Stimulated activated CD8-positive, alpha-beta memory T cell treated with anti-CD3 and anti-CD28 coated beads, Interleukin-7, amount 100 ng/mL, for 1 hour (primary cell): Measurements from ENCODE around the gene XRN2.
"Not testable (repeated sequence)": the region's sequence is repeated elsewhere in the genome, so short reads cannot be mapped to it uniquely, and the experiment has no call there.

Source experiments
- DNase-seq, 2 donors: peaks; one replicate each; pipeline ENCODE4 v3.0.0-alpha.2; 2020; ENCODE audit warnings: low read depth in 2 of 2

The XRN2 gene

DNA sequence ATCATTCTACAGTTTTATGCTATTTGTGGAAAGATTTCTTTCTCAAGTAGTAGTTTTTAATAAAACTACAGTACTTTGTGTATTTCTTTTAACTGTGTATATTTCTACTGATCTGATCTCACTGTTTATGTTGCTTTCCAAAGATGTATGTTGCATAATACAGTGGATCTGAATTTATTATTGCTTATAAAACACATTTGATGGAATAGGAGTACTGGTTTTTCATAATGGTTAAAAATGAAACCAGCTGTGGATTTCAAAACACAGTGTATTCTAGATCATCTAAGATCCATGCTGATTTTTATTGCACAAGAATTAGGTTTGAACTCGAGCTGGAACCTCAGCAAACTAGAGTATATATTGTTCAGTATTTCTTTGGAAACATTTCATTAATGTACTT lies 86.2 kb downstream of the XRN2 start:
- no peak for DNase-seq

DNA sequence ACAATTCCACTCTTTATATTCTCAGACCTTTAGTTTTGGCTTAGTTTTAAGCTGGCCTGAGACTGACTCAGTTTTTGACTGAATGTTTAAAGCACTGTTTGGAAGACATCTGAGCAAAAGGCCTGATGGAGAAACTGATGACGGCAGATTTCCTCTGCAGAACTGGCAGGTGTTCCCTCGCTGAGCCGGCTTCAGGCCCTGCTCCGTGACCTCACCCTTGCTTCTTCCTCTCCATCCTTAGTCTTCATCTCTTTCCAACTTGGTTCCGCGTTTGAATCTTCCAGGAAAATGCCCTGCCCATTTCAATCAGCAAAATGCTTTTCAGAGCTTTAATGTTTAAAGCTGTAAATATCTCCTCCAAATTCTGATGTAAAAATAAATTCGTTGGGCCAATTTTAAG lies 87.6 kb downstream of the XRN2 start:
- no peak for DNase-seq

DNA sequence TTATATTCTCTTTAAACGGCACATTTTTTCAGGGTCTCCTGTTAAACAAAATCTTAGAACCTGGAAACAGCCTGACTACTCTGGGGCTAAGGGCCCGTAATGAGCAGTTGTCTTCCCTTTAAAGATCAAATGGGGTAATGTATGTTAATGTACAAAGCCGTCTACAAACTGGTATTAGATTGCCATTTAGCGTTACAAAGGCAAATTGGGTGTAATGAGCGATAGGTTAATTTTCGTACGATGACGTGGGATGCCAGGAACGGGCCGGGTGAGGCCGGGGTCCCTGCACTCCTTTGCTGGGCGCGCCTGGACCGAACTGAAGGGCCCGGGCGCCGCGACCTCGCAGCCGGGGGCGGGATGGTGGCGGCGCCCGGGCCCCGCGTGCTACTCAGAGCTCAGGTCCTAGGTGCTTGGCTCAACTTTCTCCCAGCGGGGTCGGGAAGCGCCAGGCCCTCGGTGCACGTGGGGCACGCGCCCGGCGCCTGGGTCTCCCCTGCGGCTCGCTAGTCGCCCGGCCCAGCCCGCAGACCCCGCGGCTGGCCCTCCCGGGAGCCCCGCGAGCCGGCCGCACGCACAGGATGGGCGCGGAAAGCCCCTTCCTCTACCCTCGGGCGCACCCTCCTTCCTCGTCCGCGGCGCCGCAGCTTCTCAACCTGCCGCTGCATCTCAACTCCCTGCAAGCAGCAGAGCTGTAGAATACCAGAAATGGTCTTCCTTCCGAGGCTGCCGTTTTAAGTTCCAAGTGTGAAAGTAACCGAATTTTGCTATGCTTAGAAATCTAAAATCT lies 88.2 kb downstream of the XRN2 start:
- DNase-seq = no peak

DNA sequence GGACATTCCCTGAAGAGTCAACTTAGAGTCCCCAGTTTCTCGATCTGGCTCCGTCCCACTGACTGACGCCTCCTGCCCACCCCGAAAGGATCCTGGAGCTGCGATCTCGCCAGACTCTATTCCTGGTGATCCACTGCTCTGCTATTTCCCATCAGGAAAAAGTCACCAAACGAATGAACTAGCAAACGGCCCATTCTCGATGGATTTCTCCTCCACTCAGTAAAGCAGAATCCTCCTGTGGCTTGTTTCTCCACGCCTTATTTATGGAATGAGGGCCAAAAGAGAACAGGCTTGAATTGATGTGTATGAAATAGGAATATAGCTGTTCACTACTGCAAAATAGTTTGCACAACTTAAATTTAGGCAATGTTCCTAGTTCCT lies 88.8 kb downstream of the XRN2 start:
- DNase-seq = no peak

DNA sequence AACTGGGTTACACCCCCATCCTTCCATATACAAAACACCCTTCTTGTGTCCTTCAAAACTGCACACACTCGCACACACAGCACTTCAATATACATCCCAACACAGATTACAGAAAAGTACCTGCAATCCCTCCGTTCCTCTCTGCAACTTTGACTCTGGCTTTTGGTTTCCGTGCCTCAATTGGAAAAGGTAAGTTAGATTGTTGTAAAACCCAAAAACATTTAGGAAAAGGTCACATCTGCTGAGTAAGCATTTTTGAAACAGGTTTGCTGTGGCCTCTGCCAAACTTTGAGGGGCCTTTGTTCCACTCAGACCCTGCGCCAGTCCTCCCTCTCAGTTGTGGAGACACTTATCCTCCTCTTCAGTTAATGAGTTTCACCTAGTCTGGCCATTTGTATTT lies 90.0 kb downstream of the XRN2 start:
- DNase-seq = no peak

DNA sequence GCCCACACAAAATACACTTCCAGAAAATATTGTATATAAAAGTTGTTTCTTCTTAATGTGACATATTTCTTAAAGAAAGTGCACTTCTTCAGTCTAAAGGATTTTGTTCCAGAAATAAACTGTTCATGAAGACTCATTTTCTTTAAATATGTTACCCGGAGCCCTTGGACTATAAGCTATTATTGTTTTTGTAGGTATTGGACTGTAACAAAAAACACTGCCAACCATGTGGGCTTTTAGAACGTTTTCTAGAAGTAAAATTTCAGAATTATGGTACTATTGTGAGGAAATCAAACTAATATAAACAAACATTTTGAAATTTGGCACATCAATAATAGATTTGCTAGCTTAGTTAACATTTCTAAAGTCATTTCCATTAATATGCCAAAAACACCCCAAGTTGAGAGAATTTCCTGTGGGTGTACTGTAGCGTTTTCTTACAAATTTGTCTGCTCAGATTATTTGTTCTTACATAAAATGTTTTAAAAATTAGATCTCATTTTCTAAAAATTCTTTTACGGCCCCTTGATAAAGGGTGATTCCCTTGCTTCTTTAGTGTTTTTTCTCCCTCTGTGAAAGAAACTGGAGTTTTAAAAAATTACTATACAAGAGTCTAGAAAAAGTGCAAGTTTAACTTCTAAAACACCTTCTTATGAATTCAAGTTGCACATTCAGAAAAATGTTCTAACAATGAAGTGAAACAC lies 90.8 kb downstream of the XRN2 start:
- DNase-seq = no peak

DNA sequence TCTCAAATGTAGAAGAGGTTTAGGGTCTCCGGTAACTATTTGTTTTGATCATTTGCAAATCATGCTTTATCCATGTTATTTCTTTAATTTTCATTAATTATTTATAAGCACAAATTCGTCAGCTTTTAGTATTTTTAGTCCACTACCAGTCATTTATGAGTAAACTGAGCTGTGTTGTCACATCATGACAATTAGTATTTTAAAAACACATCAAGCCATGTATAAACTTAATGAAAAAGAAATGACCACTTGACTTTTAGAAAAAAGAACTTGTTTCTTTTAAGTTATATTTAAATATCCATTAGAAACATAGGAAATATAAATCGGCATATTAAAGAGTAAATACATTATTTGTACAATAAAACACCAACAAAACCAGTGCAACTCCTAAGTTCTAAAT lies 91.4 kb downstream of the XRN2 start:
- DNase-seq = no peak

DNA sequence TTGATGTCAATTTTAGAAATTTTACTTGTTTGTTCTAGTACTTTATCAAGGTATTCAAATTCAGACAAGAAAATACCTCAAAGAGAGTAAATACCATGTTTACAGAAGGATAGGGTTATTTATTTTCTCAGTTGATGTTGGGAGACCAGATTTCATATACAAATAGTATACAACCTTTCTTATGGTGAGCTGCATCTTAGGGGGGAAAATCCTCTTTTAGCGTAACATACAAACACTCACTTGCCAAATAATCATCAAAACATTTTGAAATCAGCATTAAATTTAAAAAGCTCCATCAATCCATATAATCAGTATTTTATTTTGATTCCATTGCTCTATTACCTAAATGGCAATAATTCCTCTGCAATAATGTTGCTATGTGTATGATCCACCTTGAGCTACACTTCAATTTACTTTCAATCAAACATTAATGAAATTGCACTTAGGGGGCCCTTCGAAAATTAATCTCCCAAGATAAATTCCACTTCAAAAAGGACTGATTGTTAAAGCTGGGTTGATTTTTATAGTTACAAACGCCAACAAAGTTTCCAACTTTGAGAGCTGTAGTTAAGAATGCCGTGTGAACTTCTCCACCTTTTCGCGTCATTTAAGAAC lies 92.0 kb downstream of the XRN2 start:
- no peak for DNase-seq

DNA sequence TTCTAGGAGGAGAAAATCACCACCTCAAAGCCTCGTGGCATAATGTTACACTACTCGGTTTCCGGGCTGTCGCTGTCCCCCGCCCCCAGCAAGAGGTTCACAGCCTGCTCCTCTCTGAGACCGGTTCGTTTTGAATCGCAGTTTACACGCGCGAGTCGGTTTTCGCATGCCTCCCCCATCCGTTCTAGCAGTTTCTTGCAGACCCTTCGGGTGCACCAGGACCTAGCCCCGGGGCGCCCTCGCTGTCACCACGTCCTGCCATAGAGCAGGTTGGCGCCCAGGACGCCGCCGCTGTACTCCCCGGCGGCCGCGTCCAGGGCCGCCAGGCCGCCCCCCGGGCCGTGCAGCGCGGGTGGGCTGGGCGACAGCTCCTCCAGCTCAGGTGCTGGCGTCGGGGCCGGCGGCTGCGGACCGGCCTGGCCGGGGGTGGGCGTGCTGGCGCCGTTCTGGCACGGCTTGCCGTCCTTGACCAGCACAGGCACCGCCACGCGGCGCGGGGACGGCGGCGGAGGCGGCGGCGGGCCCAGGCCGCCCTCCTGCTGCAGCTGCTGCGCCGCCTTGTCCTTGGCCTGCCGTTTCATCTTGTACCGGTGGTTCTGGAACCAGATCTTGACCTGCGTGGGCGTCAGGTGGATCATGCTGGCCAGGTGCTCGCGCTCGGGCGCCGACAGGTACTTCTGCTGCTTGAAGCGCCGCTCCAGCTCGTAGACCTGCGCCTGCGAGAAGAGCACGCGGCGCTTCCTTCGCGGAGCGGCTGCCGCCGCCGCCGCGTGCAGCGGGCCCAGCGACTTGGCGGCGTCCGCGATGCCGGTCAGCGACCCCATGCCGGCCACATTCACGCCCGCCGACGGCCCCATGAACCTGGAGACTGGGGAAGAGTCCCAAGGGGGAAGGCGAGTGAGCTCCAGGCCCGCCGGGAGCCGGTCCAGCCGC lies 92.8 kb downstream of the XRN2 start:
- no peak for DNase-seq

DNA sequence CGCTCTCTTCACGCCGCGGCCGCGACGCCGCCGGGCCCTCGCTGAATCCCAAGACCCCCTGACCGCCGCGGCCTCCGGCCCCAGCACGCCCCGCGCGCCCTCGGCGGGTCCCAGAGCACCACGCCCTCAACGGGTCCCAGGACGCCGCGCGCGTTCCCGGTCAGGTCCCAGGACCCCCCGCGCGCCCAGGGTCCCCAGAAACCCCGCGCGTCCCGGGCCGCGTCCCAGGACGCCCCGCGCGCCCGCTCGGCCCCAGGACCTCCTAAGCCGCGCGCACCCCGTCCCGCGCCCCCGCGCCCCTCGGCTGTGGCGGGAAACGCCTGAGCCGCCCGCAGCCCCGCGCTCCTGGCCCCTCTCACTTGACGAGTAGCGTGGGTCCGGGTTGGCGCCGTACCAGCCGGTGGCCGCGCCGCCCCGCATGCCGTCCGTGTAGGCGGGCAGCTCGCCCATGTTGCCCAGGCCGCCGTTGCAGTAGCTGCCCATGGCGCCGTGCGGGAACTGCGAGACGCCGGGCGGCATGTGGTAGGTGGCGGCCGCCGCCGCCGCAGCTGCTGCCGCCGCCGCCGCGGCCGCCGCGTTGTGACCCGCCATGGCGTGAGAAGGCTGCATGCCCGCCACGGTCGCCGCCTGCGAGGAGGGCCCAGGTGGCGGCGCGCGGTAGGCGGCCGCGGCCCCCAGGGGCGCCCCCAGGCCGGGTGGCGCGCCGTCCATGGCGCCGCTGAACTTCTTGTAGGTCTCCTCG lies 93.6 kb downstream of the XRN2 start:
- no peak for DNase-seq

DNA sequence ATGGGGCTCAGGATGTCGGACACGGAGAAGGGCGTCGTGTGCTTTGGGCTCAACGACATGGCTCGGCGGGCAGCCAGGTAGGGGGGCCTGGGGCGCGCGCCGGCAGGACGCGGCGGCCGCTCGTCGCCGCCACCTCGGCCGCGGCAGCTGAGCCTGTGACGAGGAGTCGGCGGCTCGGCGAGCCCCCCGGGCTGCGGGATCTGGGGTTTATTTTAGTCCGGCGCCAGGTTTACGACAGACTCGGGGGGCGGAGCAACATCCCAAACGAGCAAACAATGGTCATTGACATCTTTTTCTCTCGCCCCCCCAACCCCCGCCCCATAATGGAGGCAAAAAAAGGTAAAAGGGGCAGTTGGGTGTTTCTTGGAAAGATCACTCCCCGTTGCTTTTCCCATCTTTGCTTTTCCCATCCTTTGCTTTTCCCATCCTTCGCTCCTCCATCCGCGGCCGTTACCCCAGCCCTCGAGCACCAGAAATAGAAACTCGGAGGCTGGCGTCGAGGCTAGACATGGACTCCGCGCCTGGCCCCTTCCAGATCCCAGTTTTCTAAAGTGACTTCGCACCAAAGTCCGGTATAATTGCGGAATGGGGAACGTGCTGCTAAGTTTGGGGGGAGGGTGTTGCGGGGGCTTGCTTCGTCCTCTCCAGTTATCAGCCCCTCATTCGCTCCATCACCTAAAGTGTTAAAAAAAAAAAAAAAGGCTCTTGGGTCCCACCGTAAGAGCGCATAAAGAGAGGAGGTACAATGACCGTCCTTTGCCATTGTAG lies 94.4 kb downstream of the XRN2 start, which contains the start of gene NKX2-4:
TSS of gene NKX2-4 (minus strand) at position 186 of the 768 bp plus-strand sequence. CDS start at position 59, 127 bp downstream.
- no peak for DNase-seq

DNA sequence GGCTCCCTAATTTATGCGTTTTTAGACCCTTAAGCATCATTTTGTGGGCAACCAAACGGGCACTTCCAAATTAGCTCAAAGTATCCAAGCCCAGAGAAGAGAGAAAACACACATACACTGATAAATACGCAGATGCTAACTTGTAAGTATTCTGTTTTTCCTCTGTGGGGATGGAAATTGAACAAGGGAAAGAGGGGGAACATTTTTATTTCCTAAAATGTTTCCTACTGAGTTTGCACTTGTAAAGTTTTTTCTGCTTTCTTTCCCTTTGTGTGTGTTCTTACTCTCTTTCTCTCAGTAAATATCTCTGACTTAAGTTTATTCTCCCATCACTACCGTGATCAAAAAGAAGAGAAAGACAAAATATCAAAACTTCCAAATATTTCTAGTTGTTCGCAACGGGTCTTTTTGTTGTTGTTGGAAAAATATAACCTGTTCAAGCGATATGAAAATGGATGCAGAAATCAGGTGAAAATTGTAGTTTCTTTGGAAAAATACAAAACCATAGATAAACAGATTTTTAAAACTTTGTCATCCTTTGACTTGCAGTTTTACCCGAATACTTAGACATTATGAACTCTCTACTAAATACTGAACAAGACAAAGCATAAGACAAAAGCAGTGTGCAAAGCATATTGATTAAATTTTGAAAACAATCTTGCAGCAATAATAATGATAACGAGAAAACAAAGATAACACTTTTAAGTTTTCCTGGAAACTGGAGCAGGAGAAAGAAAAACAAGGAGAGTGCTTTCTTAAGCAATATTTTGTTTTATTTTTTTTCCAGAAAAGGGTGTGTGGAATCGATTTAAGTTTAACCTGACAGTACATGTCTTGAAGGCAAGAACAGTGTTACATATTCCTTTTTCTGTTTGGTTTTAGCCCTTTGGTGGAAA lies 95.2 kb downstream of the XRN2 start:
- DNase-seq = no peak

DNA sequence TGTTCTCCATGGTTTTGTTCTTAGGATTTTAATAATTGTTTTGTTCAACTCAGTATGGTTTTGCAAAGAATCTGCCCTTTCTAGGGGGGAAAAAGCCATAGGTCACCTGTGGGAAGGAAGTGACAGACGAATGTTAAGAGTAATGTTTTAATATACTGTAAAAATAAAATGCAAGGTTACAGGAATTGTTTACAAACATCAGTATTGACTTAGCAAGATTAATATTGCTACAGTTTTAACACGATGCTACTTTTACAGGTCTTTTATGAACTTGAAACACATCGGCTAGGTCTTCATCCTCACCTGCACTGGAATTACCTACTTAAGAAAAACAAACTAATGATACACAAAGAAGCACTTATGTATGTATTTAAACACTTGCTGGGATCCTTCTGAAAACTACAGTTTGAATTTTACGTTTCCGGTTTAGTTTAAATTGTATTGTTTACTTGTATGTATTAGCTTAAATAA lies 95.9 kb downstream of the XRN2 start:
- DNase-seq = no peak

DNA sequence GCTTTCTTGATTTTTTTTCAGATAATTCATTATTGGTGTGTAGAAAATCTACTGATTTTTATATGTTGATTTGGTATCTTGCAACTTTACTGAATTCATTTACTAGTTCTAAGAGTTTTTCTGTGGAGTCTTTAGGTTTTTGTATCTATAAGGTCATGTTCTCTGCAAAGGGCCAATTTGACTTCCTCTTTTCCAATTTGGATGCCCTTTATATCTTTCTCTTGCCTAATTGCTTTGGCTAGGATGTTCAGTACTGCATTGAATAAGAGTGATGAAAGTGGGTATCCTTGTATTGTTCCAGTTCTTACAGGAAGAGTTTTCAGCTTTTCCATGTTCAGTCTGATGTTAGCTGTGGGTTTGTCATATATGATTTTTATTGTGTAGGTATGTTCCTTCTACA lies 108.6 kb downstream of the XRN2 start:
- no peak for DNase-seq

DNA sequence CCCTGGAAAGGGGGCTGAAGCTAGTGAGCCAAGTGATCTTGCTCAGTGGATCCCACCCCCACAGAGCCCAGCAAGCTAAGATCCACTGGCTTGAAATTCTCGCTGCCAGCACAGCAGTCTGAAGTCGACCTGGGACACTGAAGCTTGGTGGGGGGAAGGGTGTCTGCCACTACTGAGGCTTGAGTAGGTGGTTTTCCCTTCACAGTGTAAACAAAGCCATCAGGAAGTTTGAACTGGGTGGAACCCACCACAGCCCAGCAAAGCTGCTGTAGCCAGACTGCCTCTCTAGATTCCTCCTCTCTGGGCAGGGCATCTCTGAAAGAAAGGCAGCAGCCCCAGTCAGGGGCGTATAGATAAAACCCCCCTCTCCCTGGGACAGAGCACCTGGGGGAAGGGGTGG lies 110.9 kb downstream of the XRN2 start:
- DNase-seq = not testable (repeated sequence)

DNA sequence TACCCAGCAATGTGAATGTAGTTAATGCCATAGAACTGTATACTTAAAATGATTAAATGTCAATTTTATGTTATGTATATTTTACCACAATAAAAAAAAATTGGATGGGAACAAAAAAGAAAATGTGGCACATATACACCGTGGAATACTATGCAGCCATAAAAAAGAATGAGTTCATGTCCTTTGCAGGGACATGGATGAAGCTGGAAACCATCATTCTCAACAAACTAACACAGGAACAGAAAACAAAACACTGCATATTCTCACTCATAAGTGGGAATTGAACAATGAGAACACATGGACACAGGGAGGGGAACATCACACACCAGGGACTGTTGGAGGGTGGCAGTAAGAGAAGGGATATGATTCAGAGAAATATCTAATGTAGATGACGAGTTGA lies 116.0 kb downstream of the XRN2 start:
- DNase-seq = not testable (repeated sequence)

DNA sequence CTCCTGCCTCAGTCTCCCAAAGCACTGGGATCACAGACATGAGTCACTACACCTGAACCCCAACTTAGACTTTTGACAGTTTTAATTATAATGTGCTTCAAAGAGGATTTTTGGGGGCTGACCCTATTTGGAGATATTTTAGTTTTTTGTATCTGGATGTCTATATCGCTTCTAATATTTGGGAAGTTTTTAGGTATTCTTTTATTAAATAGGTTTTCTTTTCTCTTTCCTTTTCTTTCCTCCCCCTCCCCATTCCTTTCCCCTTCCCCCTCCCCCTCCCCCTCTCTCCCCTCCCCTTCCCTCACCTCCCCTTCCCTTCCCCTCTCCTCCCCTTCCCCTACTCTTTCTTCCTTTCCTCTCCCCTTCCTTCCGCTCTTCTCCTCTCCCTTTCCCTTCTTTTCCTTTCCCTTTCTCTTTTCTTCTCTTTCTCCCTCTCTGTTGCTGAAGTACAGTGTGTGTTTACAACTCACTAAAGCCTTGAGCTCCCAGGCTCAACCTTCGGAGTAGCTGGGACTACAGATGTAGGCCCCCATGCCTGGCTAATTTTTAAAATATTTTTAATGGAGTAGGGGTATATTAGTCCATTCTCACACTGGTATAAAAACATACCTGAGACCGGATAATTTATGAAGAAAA lies 118.6 kb downstream of the XRN2 start:
- DNase-seq = no peak

DNA sequence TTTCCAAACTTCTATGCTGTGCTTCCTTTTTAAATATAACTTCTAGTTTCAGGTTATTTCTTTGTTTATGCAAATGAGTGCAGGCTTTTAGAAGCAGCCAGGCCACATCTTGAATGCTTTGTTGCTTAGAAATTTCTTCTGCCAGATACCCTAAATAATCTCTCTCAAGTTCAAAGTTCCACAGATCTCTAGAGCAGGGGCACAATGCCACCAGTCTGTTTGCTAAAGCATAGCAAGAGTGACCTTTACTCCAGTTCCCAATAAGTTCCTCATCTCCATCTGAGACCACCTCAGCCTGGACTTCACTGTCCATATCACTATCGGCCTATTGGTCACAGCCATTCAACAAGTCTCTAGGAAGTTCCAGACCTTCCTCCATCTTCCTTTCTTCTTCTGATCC lies 120.6 kb downstream of the XRN2 start:
- not testable (repeated sequence) for DNase-seq

DNA sequence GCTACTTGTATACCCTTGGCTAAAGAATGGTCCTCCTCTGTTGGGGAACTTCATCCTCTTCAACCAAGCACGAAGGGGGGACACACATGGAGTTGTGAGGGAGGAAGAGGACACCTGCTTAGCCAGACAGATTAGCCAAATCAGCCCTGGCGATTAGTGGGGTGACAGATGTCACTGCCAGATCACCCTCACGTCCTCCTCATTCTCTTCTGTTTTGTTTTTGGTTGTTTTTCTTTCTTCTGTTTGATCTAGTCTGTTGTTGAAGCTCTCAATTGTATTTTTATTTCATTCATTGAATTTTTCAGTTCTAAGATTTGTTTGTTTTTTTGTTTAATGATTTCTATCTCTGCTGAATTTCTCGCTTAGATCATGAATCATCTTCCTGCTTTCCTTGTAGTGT lies 121.7 kb downstream of the XRN2 start:
- no peak for DNase-seq
